ENCODE results near the gene CCDC51. TPM values are rescaled to one million over a fixed set of nuclear protein-coding genes. Genes with fewer than 3 reads are reported as not detected.
A peak's percentile ranks its signal among the peaks of the same experiment; 100 is the strongest.

The CCDC51 gene
- total and polyA plus RNA-seq, 2 donors (not counting 3 experiments of a cell fraction or from before 2014, with no cell fraction given), result 11.2 to 11.3 TPM

DNA sequence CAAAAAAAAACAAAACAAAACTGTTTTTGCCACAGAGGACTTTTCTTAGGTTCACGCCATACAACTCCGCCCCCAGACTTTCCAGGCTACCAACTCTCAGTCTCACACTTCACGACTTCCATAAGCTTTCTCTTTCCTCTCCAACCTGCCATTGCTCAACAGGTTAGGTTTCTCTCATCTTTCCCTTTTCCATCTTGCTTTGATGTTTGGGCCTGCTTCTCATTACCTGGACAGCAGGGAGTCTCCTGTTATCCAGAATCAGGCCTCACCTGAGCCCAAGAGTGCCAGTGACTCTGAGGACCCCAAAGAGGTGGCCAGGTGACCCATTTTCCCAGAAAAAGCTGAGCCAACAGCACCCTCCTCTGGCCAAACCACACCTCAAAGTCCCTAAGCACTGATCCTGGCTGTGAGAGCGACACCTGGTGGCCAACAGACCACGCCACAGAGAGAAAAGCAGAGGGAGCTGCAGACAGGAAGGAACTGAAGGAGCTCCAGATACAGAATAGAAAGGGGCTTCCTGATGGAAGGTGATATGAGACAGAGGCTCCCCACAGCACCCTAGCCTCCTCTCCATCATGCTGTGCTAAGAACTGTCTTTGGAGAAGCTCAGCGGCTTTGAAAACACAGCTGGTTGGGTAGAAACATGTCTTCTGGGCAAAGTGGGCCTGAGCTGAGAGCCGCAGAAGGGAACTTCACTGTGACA lies 4.0 kb downstream of the CCDC51 start:
- H3K4me1 ChIP-seq (ENCODE audit: control insufficient read depth, extremely low read depth, insufficient read depth, low read length), result peaks cover 9% of the 10 kb centered on the region
- H3K79me2 ChIP-seq (ENCODE audit: control insufficient read depth, insufficient read depth, low read length), result peaks cover 10% of the 10 kb centered on the region
- H2AFZ ChIP-seq (ENCODE audit: low read depth, low read length), result no peak overlapping the region
- no peak overlapping the region for H3K27ac ChIP-seq (ENCODE audit: insufficient read depth, low read depth, low read length)
- TF ChIP-seq POLR2A (IDR thresholded peaks at IDR 0.05; ENCODE audit: low read depth, low read length) (no peak), JUN (IDR thresholded peaks at IDR 0.05; ENCODE audit: borderline replicate concordance, insufficient read depth, insufficient read length, low read depth) (no peak), POLR2AphosphoS5 (IDR thresholded peaks at IDR 0.05; ENCODE audit: insufficient read depth, low read depth, low read length) (no peak), FOS (IDR thresholded peaks at IDR 0.05; ENCODE audit: borderline replicate concordance, insufficient read depth, low read length) (no peak)
- TF ChIP-seq, protein P1, sequence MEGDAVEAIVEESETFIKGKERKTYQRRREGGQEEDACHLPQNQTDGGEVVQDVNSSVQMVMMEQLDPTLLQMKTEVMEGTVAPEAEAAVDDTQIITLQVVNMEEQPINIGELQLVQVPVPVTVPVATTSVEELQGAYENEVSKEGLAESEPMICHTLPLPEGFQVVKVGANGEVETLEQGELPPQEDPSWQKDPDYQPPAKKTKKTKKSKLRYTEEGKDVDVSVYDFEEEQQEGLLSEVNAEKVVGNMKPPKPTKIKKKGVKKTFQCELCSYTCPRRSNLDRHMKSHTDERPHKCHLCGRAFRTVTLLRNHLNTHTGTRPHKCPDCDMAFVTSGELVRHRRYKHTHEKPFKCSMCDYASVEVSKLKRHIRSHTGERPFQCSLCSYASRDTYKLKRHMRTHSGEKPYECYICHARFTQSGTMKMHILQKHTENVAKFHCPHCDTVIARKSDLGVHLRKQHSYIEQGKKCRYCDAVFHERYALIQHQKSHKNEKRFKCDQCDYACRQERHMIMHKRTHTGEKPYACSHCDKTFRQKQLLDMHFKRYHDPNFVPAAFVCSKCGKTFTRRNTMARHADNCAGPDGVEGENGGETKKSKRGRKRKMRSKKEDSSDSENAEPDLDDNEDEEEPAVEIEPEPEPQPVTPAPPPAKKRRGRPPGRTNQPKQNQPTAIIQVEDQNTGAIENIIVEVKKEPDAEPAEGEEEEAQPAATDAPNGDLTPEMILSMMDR (IDR thresholded peaks at IDR 0.05; ENCODE audit: extremely low read depth in 1 of 2, insufficient read depth in 1 of 2, low read depth in 1 of 2, low read length in 2 of 2), result peak; percentile 100
- H3K9ac ChIP-seq (replicated peaks; ENCODE audit: extremely low read depth, insufficient read depth, low read length), result no peak overlapping the region
- no TSS peak for BruUV-seq (replicated peaks)
- intact Hi-C loops (cut with micrococcal nuclease), result loop anchor here (1.0 kb wide), 4 partner anchors 35 to 242 kb away; no protein-coding TSS in a partner anchor
- no peaks in the 10 kb centered on the region for H3K9me3 ChIP-seq (replicated peaks; ENCODE audit: control insufficient read depth, insufficient read depth, low read length)
- peak; percentile 82 for DNase-seq (ENCODE audit: low read depth, low spot score)
- FAIRE-seq, result peak; percentile 94
- no peak overlapping the region for H3K4me3 ChIP-seq (replicated peaks in 1 of 3; ENCODE audit: insufficient read depth in 1 of 3, low read depth in 1 of 3, low read length in 3 of 3)
- H3K27me3 ChIP-seq (ENCODE audit: control insufficient read depth in 2 of 2, insufficient read depth in 2 of 2, low read length in 2 of 2), result no peaks in the 10 kb centered on the region
- no peak overlapping the region for H3K4me2 ChIP-seq (ENCODE audit: insufficient read depth, low read length)
- no peaks in the 10 kb centered on the region for H3K9me1 ChIP-seq (replicated peaks; ENCODE audit: control insufficient read depth, extremely low read depth, insufficient read depth, low read length)
- no peaks in the 10 kb centered on the region for H4K20me1 ChIP-seq (replicated peaks; ENCODE audit: control insufficient read depth, extremely low read depth, insufficient read depth, low read length)
- ChIA-PET CTCF (interaction anchor here (0.6 to 10.4 kb wide), 92 partner anchors 9 to 914 kb away, joined by 3 to 723 read pairs (median 6); partner anchors contain the start of genes ATRIP, CAMP, CDC25A and CELSR3), POLR2A (interaction anchor here (0.5 to 1.5 kb wide), 4 partner anchors 11 to 423 kb away, joined by 3 to 7 read pairs (median 4); partner anchors contain the start of genes ATRIP and ZNF589)
- peaks cover 0 to 9% of the 10 kb centered on the region in 2 experiments for H3K36me3 ChIP-seq (ENCODE audit: control insufficient read depth in 2 of 2, extremely low read depth in 1 of 2, insufficient read depth in 2 of 2, low read length in 2 of 2)
- dilution Hi-C loops (cut with MboI; ENCODE audit: extremely low pct_ligation_motif_present, low sequenced_read_pairs), result no loop called here
